ENCODE results near the gene NIPAL1.

NIPAL1 gene

DNA sequence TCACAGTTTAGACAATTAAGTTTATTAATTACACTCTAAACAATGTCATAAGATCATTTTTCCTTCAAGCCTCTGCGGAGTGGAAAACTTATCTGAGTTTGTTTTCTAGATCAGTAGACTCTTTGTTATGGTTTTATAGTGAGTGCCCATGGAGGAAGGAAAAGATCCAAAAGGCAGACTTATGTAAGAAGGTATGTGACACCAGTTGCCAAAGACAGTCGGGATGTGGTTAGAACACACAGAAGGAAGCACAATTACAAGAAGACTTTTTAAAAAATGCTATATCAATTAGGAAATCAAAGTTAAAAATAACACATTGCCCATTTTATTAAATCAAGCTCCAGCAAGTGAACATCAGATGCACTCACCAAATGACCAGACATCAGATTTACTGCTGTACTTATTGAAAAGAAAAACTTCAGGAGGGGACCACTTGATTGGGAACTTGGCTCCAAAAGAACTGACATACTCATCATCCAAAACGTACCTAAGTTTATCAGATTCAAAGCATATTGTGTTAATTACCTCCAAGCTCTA lies 57.1 kb downstream of the NIPAL1 start:
- Histone ChIP-seq H3K4me2 (ENCODE audit: low read depth, low read length, poor library complexity, severe bottlenecking) (no peak overlapping the region), H3K9me2 (replicated peaks; ENCODE audit: low read depth, low read length) (no peaks in the 10 kb centered on the region), H3K9ac (ENCODE audit: low read depth, low read length, poor library complexity, severe bottlenecking) (no peak overlapping the region), H3K27me3 (ENCODE audit: insufficient read depth, low read length, poor library complexity, severe bottlenecking) (no peaks in the 10 kb centered on the region), H3F3A (ENCODE audit: low read depth) (no peaks in the 10 kb centered on the region), H3K36me3 (ENCODE audit: insufficient read depth, low read length) (no peaks in the 10 kb centered on the region), H3K79me2 (ENCODE audit: insufficient read depth, low read length) (no peaks in the 10 kb centered on the region), H3K4me3 (ENCODE audit: low read length, poor library complexity, severe bottlenecking) (no peak overlapping the region), H2AFZ (ENCODE audit: low read length) (no peak overlapping the region), H3K9me3 (ENCODE audit: insufficient read depth, low read depth, low read length) (no peaks in the 10 kb centered on the region), H4K20me1 (ENCODE audit: insufficient read depth, low read length, poor library complexity, severe bottlenecking) (no peaks in the 10 kb centered on the region), H3K4me1 (ENCODE audit: insufficient read depth, low read length, poor library complexity, severe bottlenecking) (no peaks in the 10 kb centered on the region)
- no peak for TF ChIP-seq EZH2phosphoT487 (IDR thresholded peaks at IDR 0.05; ENCODE audit: borderline replicate concordance)
- TF ChIP-seq, protein P1, sequence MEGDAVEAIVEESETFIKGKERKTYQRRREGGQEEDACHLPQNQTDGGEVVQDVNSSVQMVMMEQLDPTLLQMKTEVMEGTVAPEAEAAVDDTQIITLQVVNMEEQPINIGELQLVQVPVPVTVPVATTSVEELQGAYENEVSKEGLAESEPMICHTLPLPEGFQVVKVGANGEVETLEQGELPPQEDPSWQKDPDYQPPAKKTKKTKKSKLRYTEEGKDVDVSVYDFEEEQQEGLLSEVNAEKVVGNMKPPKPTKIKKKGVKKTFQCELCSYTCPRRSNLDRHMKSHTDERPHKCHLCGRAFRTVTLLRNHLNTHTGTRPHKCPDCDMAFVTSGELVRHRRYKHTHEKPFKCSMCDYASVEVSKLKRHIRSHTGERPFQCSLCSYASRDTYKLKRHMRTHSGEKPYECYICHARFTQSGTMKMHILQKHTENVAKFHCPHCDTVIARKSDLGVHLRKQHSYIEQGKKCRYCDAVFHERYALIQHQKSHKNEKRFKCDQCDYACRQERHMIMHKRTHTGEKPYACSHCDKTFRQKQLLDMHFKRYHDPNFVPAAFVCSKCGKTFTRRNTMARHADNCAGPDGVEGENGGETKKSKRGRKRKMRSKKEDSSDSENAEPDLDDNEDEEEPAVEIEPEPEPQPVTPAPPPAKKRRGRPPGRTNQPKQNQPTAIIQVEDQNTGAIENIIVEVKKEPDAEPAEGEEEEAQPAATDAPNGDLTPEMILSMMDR (conservative IDR thresholded peaks at IDR 0.05; ENCODE audit: low read length), result no peak

DNA sequence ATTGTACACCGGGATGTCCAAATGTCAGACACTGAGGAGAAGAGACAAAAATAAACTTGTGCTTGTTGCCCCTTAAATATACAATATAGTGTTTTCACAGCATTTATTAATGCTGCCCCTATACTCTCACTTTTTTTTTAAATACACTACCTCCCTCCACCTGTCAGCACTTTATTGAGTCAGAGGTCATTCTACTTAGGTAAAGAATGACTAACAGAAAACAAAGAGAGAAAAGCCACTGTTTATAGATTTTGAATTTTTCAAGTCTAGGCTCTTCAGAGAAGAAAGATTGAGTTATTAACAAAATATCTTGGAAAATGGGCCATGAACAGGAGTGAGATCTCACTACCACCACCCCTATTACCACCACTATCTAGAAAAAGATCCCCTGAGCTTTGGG lies 58.1 kb downstream of the NIPAL1 start:
- H3F3A ChIP-seq (ENCODE audit: low read depth), result no peaks in the 10 kb centered on the region
- no peaks in the 10 kb centered on the region for H4K20me1 ChIP-seq (ENCODE audit: insufficient read depth, low read length, poor library complexity, severe bottlenecking)
- no peak overlapping the region for H3K9ac ChIP-seq (ENCODE audit: low read depth, low read length, poor library complexity, severe bottlenecking)
- H3K9me3 ChIP-seq (ENCODE audit: insufficient read depth, low read depth, low read length), result no peaks in the 10 kb centered on the region
- no peaks in the 10 kb centered on the region for H3K9me2 ChIP-seq (replicated peaks; ENCODE audit: low read depth, low read length)
- TF ChIP-seq EZH2phosphoT487 (IDR thresholded peaks at IDR 0.05; ENCODE audit: borderline replicate concordance), result no peak
- TF ChIP-seq, protein P1 (conservative IDR thresholded peaks at IDR 0.05; ENCODE audit: low read length), result no peak
- peaks cover 3% of the 10 kb centered on the region for H3K4me1 ChIP-seq (ENCODE audit: insufficient read depth, low read length, poor library complexity, severe bottlenecking)
- H3K27me3 ChIP-seq (ENCODE audit: insufficient read depth, low read length, poor library complexity, severe bottlenecking), result no peaks in the 10 kb centered on the region
- no peak overlapping the region for H3K4me3 ChIP-seq (ENCODE audit: low read length, poor library complexity, severe bottlenecking)
- H3K4me2 ChIP-seq (ENCODE audit: low read depth, low read length, poor library complexity, severe bottlenecking), result no peak overlapping the region
- no peak overlapping the region for H2AFZ ChIP-seq (ENCODE audit: low read length)
- H3K79me2 ChIP-seq (ENCODE audit: insufficient read depth, low read length), result no peaks in the 10 kb centered on the region
- H3K36me3 ChIP-seq (ENCODE audit: insufficient read depth, low read length), result no peaks in the 10 kb centered on the region

DNA sequence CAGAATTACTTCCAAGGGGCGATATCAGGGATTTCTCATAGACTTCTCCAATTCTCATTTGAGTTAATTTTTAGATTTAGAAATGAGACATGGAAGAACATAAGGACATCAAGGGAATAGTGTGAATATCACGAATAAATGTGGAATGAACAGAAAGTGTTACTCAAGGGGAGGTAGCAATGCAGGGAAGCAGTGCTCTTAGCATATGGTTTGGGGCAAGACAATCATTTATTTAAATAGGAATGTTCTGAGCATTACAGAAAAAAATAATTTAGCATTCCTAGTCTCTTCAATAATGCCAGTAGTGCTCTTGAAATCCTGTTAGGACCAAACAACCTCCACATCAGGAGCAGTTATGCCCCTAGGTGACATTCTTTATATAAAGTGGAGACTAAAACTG lies 61.9 kb downstream of the NIPAL1 start:
- H3F3A ChIP-seq (ENCODE audit: low read depth), result no peaks in the 10 kb centered on the region
- no peak overlapping the region for H3K4me2 ChIP-seq (ENCODE audit: low read depth, low read length, poor library complexity, severe bottlenecking)
- H3K4me1 ChIP-seq (ENCODE audit: insufficient read depth, low read length, poor library complexity, severe bottlenecking), result peaks cover 10% of the 10 kb centered on the region
- H2AFZ ChIP-seq (ENCODE audit: low read length), result no peak overlapping the region
- H3K79me2 ChIP-seq (ENCODE audit: insufficient read depth, low read length), result no peaks in the 10 kb centered on the region
- TF ChIP-seq, protein P1 (conservative IDR thresholded peaks at IDR 0.05; ENCODE audit: low read length), result no peak
- no peak for TF ChIP-seq EZH2phosphoT487 (IDR thresholded peaks at IDR 0.05; ENCODE audit: borderline replicate concordance)
- H4K20me1 ChIP-seq (ENCODE audit: insufficient read depth, low read length, poor library complexity, severe bottlenecking), result no peaks in the 10 kb centered on the region
- no peaks in the 10 kb centered on the region for H3K36me3 ChIP-seq (ENCODE audit: insufficient read depth, low read length)
- no peaks in the 10 kb centered on the region for H3K9me2 ChIP-seq (replicated peaks; ENCODE audit: low read depth, low read length)
- H3K4me3 ChIP-seq (ENCODE audit: low read length, poor library complexity, severe bottlenecking), result no peak overlapping the region
- no peak overlapping the region for H3K9ac ChIP-seq (ENCODE audit: low read depth, low read length, poor library complexity, severe bottlenecking)
- no peaks in the 10 kb centered on the region for H3K27me3 ChIP-seq (ENCODE audit: insufficient read depth, low read length, poor library complexity, severe bottlenecking)
- H3K9me3 ChIP-seq (ENCODE audit: insufficient read depth, low read depth, low read length), result no peaks in the 10 kb centered on the region

All from Loucy (cell line).